MCF 10A (cell line): ENCODE measurements around the gene ELFN2. TPM values are rescaled to one million over a fixed set of nuclear protein-coding genes. Genes with fewer than 3 reads are reported as not detected.

ENCODE experiments used
- BruUV-seq: library from RNA; stranded (reverse); fragments of 400-500 nt; replicated peaks from 2 replicates; lab custom pipeline; 2021; lab: Mats Ljungman, UMichigan
- CTCF ChIA-PET: fragments of 300-600 bp; sonication (Branson Sonifier 250); formaldehyde crosslinking; extraction: SDS; loops from one replicate; lab custom pipeline; 2021; ENCODE audit warnings: antibody characterized with exemption, inconsistent platforms; lab: Yijun Ruan, JAX
- POLR2A ChIA-PET: fragments of 300-600, 350-650 bp; sonication (Branson Sonifier 250); formaldehyde crosslinking; extraction: SDS; loops from one replicate; lab custom pipeline; 2020; ENCODE audit warnings: antibody characterized with exemption, inconsistent platforms; lab: Yijun Ruan, JAX
- DNase-seq: peaks from one replicate; pipeline ENCODE4 v3.0.0-alpha.2; 2018; ENCODE audit not compliant: unreplicated experiment
- H3K27ac Mint-ChIP-seq: one replicate; pipeline ENCODE4 v1.8.0; 2022; ENCODE audit warnings: mild to moderate bottlenecking, low read depth, mixed read lengths; ENCODE audit not compliant: unreplicated experiment
- H3K27me3 Mint-ChIP-seq: one replicate; pipeline ENCODE4 v1.8.0; 2022; ENCODE audit warnings: mixed read lengths; ENCODE audit not compliant: insufficient read depth, unreplicated experiment
- H3K36me3 Mint-ChIP-seq: one replicate; pipeline ENCODE4 v1.8.0; 2022; ENCODE audit warnings: mild to moderate bottlenecking, moderate library complexity, mixed read lengths; ENCODE audit not compliant: insufficient read depth, unreplicated experiment
- H3K4me1 Mint-ChIP-seq: one replicate; pipeline ENCODE4 v1.8.0; 2022; ENCODE audit warnings: mixed read lengths; ENCODE audit not compliant: insufficient read depth, unreplicated experiment
- H3K4me3 Mint-ChIP-seq: one replicate; pipeline ENCODE4 v1.8.0; 2022; ENCODE audit warnings: mild to moderate bottlenecking, moderate library complexity, mixed read lengths; ENCODE audit not compliant: unreplicated experiment
- H3K9me3 Mint-ChIP-seq: one replicate; pipeline ENCODE4 v1.8.0; 2022; ENCODE audit warnings: mixed read lengths; ENCODE audit not compliant: unreplicated experiment
- CTCF ChIP-seq: fragments of 200-600 bp; IDR thresholded peaks from one replicate; pipeline ENCODE4 v1.8.0; 2022; ENCODE audit warnings: antibody characterized with exemption, mild to moderate bottlenecking; ENCODE audit not compliant: unreplicated experiment
- intact Hi-C: fragments of 100-400 bp; cut with micrococcal nuclease; formaldehyde crosslinking; loops from 2 replicates; pipeline ENCODE4 v1.14.1; 2022
- total RNA-seq: library from RNA; stranded (reverse); gene quantifications from 2 replicates; pipeline ENCODE4 v1.2.3, GENCODE V29; 2022

The ELFN2 gene
- total RNA-seq, 1 experiment from 2014 or later, result 4.2 TPM

GRCh38 chr22:37379085-37379484 is 48.2 kb downstream of the ELFN2 start:
- intact Hi-C loops, result no loop called here
- Mint-ChIP-seq H3K4me3 (no peak overlapping the region), H3K4me1 (peaks cover 10% of the 10 kb centered on the region)

GRCh38 chr22:37378642-37379058 is 48.6 kb downstream of the ELFN2 start:
- Mint-ChIP-seq H3K36me3 (no peaks in the 10 kb centered on the region), H3K27ac (no peak overlapping the region), H3K4me1 (peaks cover 10% of the 10 kb centered on the region), H3K4me3 (no peak overlapping the region), H3K9me3 (no peaks in the 10 kb centered on the region), H3K27me3 (no peaks in the 10 kb centered on the region)
- CTCF ChIA-PET, result no interaction called here
- no TSS peak for BruUV-seq
- POLR2A ChIA-PET, result no interaction called here
- DNase-seq, result no peak
- intact Hi-C loops, result no loop called here
- no peak for TF ChIP-seq CTCF

More at GRCh38 chr22:37379085-37379484, 48.2 kb downstream of the ELFN2 start:
- ChIA-PET CTCF (no interaction called here), POLR2A (interaction anchor here (0.6 kb wide), 1 partner anchor 894 kb away, joined by 5 read pairs; no protein-coding TSS in a partner anchor)
- no peaks in the 10 kb centered on the region for H3K9me3 Mint-ChIP-seq
- no peak overlapping the region for H3K27ac Mint-ChIP-seq
- H3K27me3 Mint-ChIP-seq, result no peaks in the 10 kb centered on the region
- no peak for DNase-seq
- no peak for TF ChIP-seq CTCF
- BruUV-seq, result no TSS peak
- H3K36me3 Mint-ChIP-seq, result peaks cover 1% of the 10 kb centered on the region

GRCh38 chr22:37377927-37378326 is 49.4 kb downstream of the ELFN2 start:
- DNase-seq, result no peak
- Mint-ChIP-seq H3K4me1 (peaks cover 10% of the 10 kb centered on the region), H3K4me3 (no peak overlapping the region), H3K27me3 (no peaks in the 10 kb centered on the region), H3K9me3 (no peaks in the 10 kb centered on the region), H3K27ac (no peak overlapping the region), H3K36me3 (no peaks in the 10 kb centered on the region)
- POLR2A ChIA-PET, result no interaction called here
- CTCF ChIA-PET, result no interaction called here
- intact Hi-C loops, result no loop called here
- no TSS peak for BruUV-seq
- TF ChIP-seq CTCF, result no peak

GRCh38 chr22:37377138-37377537 is 50.1 kb downstream of the ELFN2 start:
- no peak for TF ChIP-seq CTCF
- CTCF ChIA-PET, result interaction anchor here (0.5 kb wide), 1 partner anchor 179 kb away, joined by 3 read pairs; no protein-coding TSS in a partner anchor
- POLR2A ChIA-PET, result no interaction called here
- H3K36me3 Mint-ChIP-seq, result no peaks in the 10 kb centered on the region
- no peaks in the 10 kb centered on the region for H3K27me3 Mint-ChIP-seq
- peaks cover 10% of the 10 kb centered on the region for H3K4me1 Mint-ChIP-seq
- H3K4me3 Mint-ChIP-seq, result no peak overlapping the region
- DNase-seq, result no peak
- H3K9me3 Mint-ChIP-seq, result no peaks in the 10 kb centered on the region
- H3K27ac Mint-ChIP-seq, result no peak overlapping the region
- intact Hi-C loops, result no loop called here
- BruUV-seq, result no TSS peak
